HepG2 (cell line): ENCODE measurements around the gene GGA3. TPM values are rescaled to one million over a fixed set of nuclear protein-coding genes. Genes with fewer than 3 reads are reported as not detected.

Source experiments
- ATAC-seq: fragments of 200-7000 bp; cut with Tn5 transposase; 3 replicates; pipeline ENCODE4 v1.9.1; 2020; ENCODE audit warnings: mild to moderate bottlenecking, moderate library complexity
- BruUV-seq: library from RNA; stranded (reverse); fragments of 400-500 nt; replicated peaks from 2 replicates; lab custom pipeline; 2021; lab: Mats Ljungman, UMichigan
- CTCF ChIA-PET: fragments of 300-600 bp; formaldehyde crosslinking; extraction: SDS; loops from one replicate; lab custom pipeline; 2021; ENCODE audit warnings: low total read pairs, inconsistent platforms, low intra/inter-chr PET ratio; lab: Yijun Ruan, JAX
- POLR2A ChIA-PET: fragments of 350-600 bp; sonication (Branson Sonifier 250); formaldehyde crosslinking; loops from one replicate; lab custom pipeline; 2020; ENCODE audit warnings: antibody characterized with exemption, inconsistent platforms; lab: Yijun Ruan, JAX
- DNase-seq: peaks from one replicate; pipeline ENCODE4 v3.0.0-alpha.2; 2015; ENCODE audit warnings: low spot score
- FAIRE-seq: peaks from 3 replicates; lab custom pipeline; 2011; peaks lifted over from hg19 to GRCh38; lab: Jason Lieb, UNC
- H2AFZ ChIP-seq: one replicate; pipeline ENCODE4 v1.6.1; 2011; ENCODE audit warnings: low read length, inconsistent platforms
- H3K27ac ChIP-seq: fragments of 300-600 bp; 3 replicates; pipeline ENCODE4 v1.8.0; 2011; ENCODE audit warnings: mixed run types, mild to moderate bottlenecking, mixed read lengths, low read length, inconsistent platforms; ENCODE audit not compliant: insufficient read depth; ENCODE audit errors: extremely low read length
- H3K27me3 ChIP-seq, 2 experiments: fragments of 200-600 bp in 1 of 2; 2 replicates in 1 of 2; 3 replicates in 1 of 2; pipeline versions ENCODE4 v1.6.0 to v1.8.0; 2011; ENCODE audit warnings: low read length in 2 of 2, mild to moderate bottlenecking in 2 of 2, moderate library complexity in 2 of 2, inconsistent platforms in 1 of 2; ENCODE audit not compliant: insufficient read depth in 2 of 2, control insufficient read depth in 1 of 2
- H3K36me3 ChIP-seq, 2 experiments: fragments of 200-600 bp in 1 of 2; replicated peaks in 1 of 2; 2 replicates in 1 of 2; 3 replicates in 1 of 2; pipeline versions ENCODE4 v1.5.1 to v1.8.0; 2011; ENCODE audit warnings: low read length in 2 of 2, inconsistent platforms in 1 of 2; ENCODE audit not compliant: insufficient read depth in 2 of 2, control insufficient read depth in 1 of 2
- H3K4me1 ChIP-seq: 2 replicates; pipeline ENCODE4 v1.5.1; 2012; ENCODE audit warnings: low read length, inconsistent platforms; ENCODE audit not compliant: insufficient read depth
- H3K4me2 ChIP-seq: 2 replicates; pipeline ENCODE4 v1.6.0; 2011; ENCODE audit warnings: low read depth, low read length, inconsistent platforms
- H3K4me3 ChIP-seq, 3 experiments: fragments of 200-600 bp in 1 of 3; sonication (generic), shearing (Covaris generic) in 1 of 3; replicated peaks in 1 of 3; 2 replicates each; pipeline ENCODE4 v1.5.1; 2011 to 2016; ENCODE audit warnings: low read length in 3 of 3, inconsistent platforms in 2 of 3, low read depth in 2 of 3, mild to moderate bottlenecking in 2 of 3, control low read depth in 1 of 3, mixed read lengths in 1 of 3; ENCODE audit not compliant: insufficient read depth in 1 of 3
- H3K79me2 ChIP-seq: one replicate; pipeline ENCODE4 v1.6.1; 2011; ENCODE audit warnings: low read length, inconsistent platforms; ENCODE audit not compliant: insufficient read depth
- H3K9ac ChIP-seq: 2 replicates; pipeline ENCODE4 v1.6.0; 2011; ENCODE audit warnings: mild to moderate bottlenecking, low read depth, low read length, inconsistent platforms; ENCODE audit not compliant: insufficient read depth
- H3K9me3 ChIP-seq: 2 replicates; pipeline ENCODE4 v1.5.1; 2012; ENCODE audit warnings: mild to moderate bottlenecking, low read length
- H4K20me1 ChIP-seq: 2 replicates; pipeline ENCODE4 v1.6.0; 2011; ENCODE audit warnings: inconsistent platforms, mild to moderate bottlenecking, low read length, moderate library complexity; ENCODE audit not compliant: insufficient read depth
- AGO2 ChIP-seq: fragments of 200-400 bp; formaldehyde crosslinking; optimal IDR thresholded peaks from 2 replicates; pipeline ENCODE3; 2017; ENCODE audit warnings: mild to moderate bottlenecking, low read depth, low read length, moderate library complexity
- HES4 ChIP-seq: sonication (generic); formaldehyde crosslinking; IDR thresholded peaks from 2 replicates; pipeline ENCODE4 v1.9.0; 2021; ENCODE audit warnings: mild to moderate bottlenecking, missing genetic modification reagents, borderline replicate concordance
- SP5 ChIP-seq: IDR thresholded peaks from 2 replicates; pipeline ENCODE4 v1.6.1; 2016; ENCODE audit warnings: low read depth, borderline replicate concordance
- ZNF407 ChIP-seq: sonication (generic); formaldehyde crosslinking; IDR thresholded peaks from one replicate; pipeline ENCODE4 v1.5.1; 2020; ENCODE audit warnings: mild to moderate bottlenecking, missing genetic modification reagents; ENCODE audit errors: not compliant biosample characterization
- WGBS: methylation state at CpG from one replicate; pipeline ENCODE4 v1.1.6; 2017; ENCODE audit warnings: low lambda C conversion rate; 5-methylcytosine and 5-hydroxymethylcytosine counted together
- in situ Hi-C: cut with HindIII; loops from 2 replicates; pipeline ENCODE4 v1.10.0; 2017; ENCODE audit warnings: low pct_unique_long_range_greater_than_20kb; ENCODE audit not compliant: extremely low pct_ligation_motif_present
- intact Hi-C: fragments of 100-400 bp; cut with micrococcal nuclease; formaldehyde crosslinking; loops from one replicate; pipeline ENCODE4 v1.10.0; 2022; ENCODE audit not compliant: unreplicated experiment
- polyA plus RNA-seq, 8 experiments: library from polyadenylated mRNA; depleted of rRNA in 3 of 8; stranded (reverse) in 7 of 8; unstranded in 1 of 8; fragments of >200 nt; fragmentation: Illumina TruSeq in 4 of 8; extraction: Trizol in 4 of 8; gene quantifications; 2 replicates each; pipeline versions ENCODE4 v1.2.1 to v1.2.3, GENCODE V29; 2011 to 2016; ENCODE audit warnings: low read depth in 4 of 8, missing spikeins in 1 of 8, mixed read lengths in 1 of 8; ENCODE audit not compliant: insufficient read depth in 1 of 8
- total RNA-seq, 5 experiments: library from RNA; depleted of rRNA; stranded (reverse); fragments of >200 nt; fragmentation: Illumina TruSeq; extraction: Trizol; gene quantifications; 2 replicates each; pipeline ENCODE4 v1.2.3, GENCODE V29; 2016; ENCODE audit warnings: low read depth in 1 of 5

Gene GGA3
- total and polyA plus RNA-seq, 2 of the 13 experiments (the other 11 are each of a cell fraction or from before 2014, with no cell fraction given): 28.4 to 43.7 TPM

GRCh38 chr17:75227729-75228128 is 33.7 kb downstream of the GGA3 start (continued):
- no peak for TF ChIP-seq ZNF407 (CRISPR knock-in tag)
- TF ChIP-seq HES4: no peak

- 88% methylated on average over 14 of the region's 14 CpGs for WGBS
- CTCF ChIA-PET: no interaction called here
- Histone ChIP-seq H3K79me2 (no peaks in the 10 kb centered on the region), H2AFZ (no peak overlapping the region), H4K20me1 (no peaks in the 10 kb centered on the region), H3K36me3 (peaks cover 39 to 63% of the 10 kb centered on the region in 2 experiments), H3K4me2 (no peak overlapping the region), H3K27ac (no peak overlapping the region), H3K4me3 (no peak overlapping the region), H3K4me1 (no peaks in the 10 kb centered on the region), H3K9me3 (no peaks in the 10 kb centered on the region), H3K27me3 (no peaks in the 10 kb centered on the region)
- intact Hi-C loops (no loop called here), in situ Hi-C loops (no loop called here)
- DNase-seq (no peak), FAIRE-seq (no peak), ATAC-seq (no peak)
- no peak for TF ChIP-seq SP5 (CRISPR knock-in tag)
- peak; percentile 28 for TF ChIP-seq AGO2
- TF ChIP-seq, all 625 proteins: peak for 1
- no TSS peak for BruUV-seq
- H3K9ac ChIP-seq: no peak overlapping the region
- POLR2A ChIA-PET: no interaction called here
These were observed 36.4 kb downstream of the GGA3 start for GRCh38 chr17:75225016-75225415.
